HG03025 (cell line): ENCODE data around the gene IL31RA.
"Not testable (repeated sequence)": the region's sequence is repeated elsewhere in the genome, so short reads cannot be mapped to it uniquely, and the experiment has no call there.

Experiments used
- ATAC-seq: cut with Tn5 transposase; IDR thresholded peaks from one replicate; pipeline ENCODE4 v1.9.1; 2021; ENCODE audit warnings: mild to moderate bottlenecking, moderate library complexity; ENCODE audit not compliant: unreplicated experiment, low FRiP score

IL31RA gene

DNA sequence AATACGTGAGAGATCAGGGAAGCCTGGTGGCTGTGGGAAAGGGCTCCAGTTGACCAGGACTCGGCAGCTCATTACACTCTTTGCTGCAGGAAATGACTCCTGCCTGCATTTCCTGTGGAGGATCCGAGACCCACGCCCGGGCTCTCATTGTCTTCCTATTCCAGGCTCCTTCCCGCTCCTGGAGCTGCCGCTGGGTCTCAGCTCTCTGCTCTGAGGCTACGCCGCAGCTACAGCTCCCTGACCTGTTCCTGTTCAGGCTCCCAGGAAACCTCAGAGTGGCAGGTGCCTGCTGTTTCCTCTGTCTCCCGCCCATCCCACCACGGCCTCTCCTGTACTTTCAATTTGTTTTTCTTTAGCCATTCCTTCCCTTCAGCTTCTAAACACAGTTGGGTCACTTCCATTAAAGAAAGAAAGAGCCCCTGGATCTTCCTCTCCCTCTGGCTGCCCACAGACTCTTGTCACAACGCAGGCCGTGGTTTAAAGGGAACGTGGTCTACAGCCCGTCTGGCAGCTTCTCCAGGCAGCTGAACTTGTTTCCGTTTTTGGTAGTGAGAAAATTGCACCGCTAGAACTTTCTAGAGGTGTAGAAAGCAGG lies 72.1 kb downstream of the IL31RA start:
- ATAC-seq = no peak

DNA sequence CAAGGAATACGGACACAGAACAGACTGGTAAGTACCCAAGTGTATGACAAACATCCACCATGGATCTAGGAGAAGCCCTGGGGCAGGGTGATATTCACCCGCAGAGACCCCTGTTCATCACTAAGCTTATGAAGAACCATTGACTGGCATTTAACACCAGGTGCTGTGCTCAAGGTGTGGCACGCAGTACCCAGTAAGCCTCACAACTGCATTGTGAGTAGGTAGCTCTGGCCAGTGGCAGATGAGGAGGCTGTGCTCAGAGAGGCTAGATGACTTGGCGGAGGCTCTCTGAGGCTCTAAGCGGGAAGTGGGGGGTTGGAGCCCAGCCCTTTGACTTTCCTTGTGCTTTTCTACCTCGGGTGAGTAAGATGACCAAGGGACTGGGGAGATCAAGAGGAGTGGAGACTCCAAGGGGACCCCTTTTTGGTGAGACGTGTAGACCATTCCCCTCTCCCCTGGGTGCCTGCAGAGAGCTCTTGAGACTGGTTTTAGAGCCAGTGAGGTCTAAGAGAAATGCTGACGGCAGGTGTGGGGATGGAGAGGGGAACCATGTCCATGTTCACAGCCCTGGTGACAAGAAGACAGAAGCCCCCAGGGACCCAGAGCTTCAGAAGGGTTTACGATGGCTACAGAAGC lies 72.8 kb downstream of the IL31RA start:
- ATAC-seq = no peak

DNA sequence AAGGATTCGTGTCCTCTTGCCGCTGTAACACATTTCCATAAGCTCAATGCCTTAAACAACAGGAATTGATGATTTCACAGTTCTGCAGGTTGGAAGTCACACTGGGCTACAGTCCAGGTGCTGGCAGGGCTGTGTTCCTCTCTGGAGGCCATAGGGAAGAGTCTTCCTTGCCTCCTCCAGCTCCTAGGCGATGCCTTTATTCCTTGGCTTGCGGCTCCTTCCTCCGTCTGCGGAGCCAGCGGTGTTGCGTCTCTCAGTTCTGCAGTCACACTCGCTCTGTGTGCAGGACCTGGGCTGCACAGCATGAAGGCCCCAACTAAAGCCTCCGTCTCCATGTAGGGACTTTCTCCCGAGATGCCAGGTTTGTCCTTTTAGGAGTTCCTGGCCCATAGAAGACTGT lies 73.6 kb downstream of the IL31RA start:
- no peak for ATAC-seq

DNA sequence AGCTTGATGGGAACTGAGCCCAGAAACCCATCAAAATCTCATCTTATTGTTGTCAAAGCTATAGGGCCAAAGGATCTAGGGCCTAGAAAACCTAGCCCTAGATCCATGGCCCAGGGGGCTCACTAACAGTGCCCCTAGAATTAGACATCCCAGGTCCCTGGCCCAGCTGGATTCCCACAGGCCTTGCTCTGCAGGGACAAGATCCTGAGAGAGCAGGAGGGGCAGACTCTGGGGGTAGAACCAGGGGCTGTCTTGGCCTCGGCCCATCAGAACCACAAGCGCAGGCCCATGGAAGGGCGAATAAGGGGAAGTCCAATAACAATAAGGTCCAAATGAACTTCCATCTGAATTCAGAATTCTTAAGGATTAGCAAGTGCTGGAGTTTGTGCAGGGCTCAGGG lies 74.0 kb downstream of the IL31RA start:
- ATAC-seq = no peak

DNA sequence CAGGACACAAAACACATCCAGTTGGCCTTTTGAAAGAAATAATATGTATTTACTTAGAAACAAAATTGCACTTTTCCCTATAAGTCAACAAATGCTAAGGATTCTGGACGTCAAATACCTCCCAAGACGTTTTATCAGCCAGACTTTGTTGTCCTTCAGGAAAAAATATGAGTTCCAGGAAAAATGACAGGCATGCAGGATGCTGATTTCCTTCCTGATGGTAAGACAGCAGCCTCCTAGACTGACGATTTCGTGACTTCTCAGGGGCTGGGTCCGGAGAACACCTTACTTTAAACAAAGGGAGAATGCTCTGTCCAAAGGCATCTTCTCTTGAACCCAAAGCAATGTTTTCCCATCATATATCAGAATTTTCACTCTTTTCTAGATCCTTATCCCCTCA lies 74.6 kb downstream of the IL31RA start:
- no peak for ATAC-seq

DNA sequence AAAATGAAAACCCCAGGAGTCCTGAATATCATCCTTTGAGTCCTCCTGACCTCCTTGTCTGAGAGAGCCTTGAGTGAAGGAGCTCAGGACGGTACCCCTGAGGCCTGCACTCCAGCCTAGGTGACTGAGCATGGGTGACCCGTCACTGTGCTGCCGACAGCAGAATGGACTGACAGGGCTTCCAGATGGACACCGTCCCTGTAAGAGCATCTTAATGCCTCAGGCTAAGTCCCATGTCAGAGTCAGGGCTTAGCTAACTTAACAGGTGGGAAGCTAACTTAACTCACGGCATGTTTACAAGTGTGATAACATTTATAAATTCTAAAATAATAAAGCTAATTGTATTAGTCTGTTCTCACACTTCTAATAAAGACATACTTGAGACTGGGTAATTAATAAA lies 75.3 kb downstream of the IL31RA start:
- no peak for ATAC-seq

DNA sequence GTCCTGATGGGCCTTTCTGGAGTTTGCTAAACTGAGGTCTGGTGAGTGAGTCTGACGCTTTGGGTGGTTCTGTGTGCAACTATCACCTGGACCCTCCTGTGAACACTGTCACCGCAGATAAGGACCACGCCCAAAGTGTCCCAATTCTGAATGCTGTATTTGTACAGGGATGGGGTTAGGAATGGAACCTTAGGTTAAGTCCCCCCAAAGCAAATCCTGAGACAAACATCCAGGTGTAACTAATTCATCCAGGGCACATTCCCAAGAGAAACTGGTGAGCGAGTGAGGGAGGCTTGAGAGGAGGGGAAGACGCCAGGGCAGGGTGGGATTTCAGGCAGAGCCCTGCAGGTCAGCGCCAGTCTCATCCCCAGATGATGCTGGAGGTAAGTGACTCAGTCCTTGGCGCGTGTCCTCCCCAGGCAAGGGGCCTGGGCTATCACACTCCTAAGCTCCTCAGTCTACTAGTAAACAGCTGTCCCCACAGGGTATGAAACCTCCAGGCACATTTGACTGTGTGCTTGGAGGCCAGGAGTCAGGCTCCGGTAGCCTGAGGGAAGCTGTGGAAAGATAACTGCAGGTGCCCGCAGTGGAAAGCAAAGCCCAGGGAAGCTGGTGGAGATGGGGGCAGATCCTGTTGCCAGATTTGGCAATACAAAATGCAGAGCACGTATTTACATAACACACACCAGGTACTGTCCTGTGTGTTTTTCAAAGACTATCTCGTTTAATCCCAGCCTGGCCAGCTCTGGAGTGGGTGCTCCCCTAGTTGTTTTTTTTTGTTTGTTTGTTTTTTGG lies 76.9 kb downstream of the IL31RA start:
- no peak for ATAC-seq

DNA sequence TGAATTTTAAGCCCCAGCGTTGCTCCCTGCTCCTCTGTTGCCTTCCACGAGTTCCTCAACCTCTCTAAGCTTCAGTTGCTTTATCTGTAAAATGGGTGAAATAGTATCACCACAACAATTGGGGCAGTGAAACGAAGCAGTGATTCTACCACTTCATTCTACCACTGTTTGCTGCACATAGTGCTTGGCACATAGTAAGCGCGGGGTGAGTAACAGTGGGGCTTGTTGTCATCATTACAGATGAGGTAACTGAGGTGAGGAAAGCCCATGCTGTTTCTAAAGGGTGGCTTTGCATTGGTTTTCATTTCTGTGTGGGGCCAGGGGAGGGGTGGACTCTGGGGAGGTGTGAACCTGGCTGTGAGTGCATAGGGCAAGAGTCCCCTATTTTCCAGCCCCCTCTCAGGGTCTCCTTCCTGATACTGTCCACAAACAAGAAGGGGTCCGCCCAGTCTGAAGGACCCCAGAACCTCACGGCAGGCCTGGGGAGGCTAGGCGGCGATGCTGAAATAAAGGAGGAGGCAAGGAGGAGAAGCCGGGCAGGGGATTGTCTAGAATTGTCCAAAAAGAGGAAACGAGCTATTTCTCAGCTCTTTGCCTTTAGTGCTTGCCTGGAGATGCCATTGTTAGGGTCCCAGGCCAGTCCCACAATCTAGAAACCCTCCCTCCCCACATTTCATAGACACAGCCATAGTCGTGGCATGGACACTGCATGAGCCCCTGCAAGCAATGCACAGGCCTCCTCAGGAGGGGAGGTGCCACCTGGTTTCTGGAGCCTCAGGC lies 78.1 kb downstream of the IL31RA start:
- ATAC-seq = no peak

DNA sequence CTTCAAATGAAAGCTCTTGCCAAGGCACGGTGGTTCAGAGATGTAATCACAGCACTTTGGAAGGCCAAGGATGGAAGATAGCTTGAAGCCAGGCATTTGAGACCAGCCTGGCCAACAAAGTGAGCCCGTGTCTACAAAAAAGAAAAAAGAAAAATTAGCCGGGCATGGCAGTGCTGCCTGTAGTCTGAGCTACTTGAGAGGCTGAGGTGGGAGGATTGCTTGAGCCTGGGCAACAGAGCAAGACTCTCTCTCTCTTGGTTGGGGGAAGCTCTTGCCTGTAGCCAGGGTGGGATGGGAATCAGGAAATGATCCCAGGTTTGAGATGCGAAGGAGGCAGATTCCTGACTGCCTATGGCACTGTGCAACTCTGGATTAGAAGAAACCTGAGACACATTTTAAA lies 81.5 kb downstream of the IL31RA start:
- no peak for ATAC-seq

DNA sequence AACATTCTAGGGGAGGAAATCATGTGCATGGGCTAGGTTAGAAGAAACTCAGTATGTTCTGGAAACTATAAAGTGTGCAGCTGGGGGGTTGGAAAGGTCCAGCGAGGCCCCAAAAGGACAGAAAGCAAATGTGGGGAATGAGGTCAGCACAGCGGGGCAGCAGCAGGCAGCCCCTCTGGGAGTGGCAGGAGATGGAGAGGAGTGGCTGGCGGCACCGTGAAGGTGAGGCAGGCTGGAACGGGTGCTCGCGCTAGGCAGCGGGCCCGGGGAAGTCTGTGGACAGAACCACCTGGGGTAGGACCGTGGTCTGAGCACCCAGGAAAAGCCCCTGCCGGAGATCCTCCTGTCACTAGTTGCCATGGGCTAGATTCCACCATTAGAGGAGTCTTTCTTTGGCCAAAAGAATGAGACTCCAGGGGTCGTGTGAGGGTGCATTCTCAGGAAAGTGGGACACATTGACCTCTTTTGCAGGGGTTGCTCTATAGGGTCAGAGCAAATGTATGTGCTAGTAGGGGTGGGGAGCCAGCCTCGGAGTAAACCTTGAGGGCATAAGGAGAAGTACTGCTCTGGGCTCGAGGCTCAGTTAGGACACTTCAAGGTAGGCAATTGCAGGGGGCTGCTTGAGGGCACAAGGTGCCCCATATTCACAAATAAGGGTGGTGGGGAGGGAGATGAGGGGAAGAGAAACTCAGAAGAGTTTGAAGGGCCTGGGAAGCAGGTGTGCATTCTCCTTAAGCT lies 82.4 kb downstream of the IL31RA start:
- no peak for ATAC-seq

DNA sequence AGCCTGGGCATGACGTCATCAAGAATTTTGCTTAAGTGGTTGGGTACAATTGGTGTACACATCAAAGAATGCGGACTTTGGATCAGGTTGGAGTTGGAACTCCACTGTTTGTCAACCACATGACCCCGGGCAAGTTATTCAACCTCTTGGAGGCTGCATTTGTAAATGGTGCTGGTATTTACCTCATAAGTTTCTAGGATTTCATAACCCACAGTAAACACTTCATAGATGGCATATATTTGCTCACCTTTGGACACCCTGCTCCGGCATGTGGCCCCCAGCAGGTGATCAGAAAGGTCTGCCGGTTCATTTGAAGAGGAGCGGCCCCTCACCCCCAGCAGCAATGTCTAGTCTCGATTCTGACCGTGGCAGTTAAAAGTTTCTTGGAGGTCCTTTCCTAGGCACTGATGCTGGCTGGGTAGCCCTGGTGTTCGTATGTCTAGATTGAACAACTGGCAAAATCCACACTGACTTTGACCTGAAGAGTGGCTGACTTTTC lies 83.0 kb downstream of the IL31RA start:
- ATAC-seq = no peak

DNA sequence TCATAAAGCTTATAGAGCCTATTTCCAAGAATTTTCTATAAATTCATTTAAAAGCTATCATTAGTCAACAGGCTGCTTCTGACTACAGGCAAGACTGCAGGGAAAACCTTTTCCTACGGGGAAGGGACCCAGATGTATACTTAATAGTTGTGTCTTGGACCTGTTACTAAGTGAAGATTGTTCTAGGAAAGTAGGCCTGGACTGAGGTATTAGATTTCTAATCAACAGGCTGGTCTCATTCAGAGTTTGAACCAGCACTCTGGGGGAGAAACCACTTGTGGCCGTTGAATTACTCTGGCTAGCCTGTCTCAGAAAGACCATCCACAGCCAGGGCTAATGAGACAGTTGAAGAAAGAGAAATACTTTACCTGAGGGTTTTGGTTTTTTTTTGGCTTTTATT lies 83.6 kb downstream of the IL31RA start:
- no peak for ATAC-seq

DNA sequence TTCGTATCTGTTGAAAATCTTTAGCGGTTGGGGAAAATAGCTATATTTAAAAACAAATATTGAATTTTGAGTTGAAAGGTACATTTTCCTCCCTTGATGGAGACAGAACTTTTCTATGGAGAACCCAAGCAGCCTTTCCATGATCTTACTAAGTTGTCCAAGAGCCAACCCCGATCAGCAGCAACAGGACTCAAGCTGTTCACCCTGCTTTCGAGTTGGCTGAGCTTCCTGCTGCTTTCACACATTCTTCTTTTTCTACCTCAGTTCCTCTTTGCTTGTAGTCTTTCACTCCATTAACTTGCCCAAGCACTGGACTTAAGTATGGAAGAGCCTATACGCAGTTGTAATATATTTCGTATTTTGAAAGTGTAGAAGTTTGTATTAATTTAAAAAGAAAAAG lies 84.2 kb downstream of the IL31RA start:
- no peak for ATAC-seq

DNA sequence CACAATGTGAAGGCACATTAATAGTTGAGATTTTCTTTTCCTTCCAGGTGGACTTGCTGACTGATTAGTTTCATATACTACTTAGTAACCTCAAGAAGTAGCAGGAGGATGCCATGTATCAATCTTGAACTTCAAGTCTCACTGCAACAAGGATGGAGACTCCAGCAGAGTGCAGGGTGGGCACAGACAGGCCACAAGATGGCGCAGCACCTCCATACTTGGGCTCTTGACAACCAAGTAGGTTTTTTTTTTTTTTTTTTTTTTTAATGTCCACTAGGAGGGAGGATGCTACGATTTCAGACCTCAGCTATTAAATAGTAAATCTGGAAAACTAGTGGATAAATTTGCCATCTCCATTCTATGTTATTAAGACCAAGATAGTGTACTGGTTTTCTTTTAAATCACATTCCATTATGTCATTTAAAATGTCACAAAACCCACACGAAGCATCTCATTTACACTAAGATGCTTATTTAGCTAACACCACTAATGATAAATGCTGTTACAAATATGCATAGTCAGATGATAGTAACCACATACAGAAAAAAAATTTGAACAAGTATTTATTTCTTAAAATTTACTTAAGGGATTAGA lies 85.0 kb downstream of the IL31RA start:
- ATAC-seq = no peak

DNA sequence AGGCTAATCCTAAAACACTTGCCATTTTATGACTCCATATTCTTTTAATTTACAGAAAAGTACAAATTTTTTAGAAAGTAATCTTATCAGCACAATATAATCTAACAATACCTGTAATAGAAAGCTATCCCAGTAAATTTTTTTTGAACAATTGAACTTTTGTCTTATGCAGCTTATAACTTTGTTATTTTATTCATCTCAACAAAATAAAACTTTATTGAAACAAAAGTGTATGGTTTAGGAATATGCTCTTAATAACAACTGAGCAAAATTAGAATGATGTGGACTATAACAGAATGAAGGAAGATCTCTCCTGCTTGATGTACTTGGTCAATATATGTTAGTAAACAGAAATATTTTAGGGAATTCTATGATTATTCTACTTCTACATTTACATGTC lies 86.4 kb downstream of the IL31RA start:
- not testable (repeated sequence) for ATAC-seq

DNA sequence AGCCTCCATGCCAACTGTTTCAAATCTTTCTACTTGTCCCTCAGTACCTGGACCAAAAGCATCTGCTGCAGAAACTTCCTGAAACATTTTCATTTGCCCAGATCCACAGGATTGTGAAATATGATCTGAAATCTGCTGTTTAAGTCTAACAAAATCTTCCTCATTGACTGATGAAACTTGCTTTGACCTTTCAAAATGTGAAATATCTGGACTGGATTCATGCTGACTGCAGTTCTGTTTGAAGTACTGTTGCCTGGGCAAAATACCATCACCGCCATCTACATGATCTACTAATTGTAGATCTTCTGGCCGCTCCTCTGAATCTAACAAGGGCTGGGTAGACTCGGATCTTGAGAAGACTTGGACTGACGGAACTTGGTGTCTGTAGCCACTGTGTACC lies 90.0 kb downstream of the IL31RA start:
- not testable (repeated sequence) for ATAC-seq

DNA sequence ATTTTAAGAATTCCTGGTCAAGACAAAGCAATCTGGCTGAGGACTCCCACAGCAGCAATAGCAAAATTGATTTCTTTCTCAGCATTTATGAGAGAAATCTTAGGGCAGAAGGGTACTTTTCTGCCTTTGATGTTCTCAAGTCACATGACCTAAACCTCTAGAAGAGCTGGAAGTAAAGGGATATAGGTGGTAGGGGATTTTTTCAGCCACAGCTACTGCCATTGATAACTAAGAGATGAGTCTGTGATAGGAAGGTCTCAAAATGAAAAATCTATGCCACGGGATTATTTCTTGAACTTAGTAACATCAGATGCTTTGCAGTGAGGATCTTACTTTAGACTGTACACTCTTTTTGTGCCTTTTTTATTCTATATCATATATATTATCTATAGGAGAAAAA lies 108.1 kb downstream of the IL31RA start:
- ATAC-seq = no peak

DNA sequence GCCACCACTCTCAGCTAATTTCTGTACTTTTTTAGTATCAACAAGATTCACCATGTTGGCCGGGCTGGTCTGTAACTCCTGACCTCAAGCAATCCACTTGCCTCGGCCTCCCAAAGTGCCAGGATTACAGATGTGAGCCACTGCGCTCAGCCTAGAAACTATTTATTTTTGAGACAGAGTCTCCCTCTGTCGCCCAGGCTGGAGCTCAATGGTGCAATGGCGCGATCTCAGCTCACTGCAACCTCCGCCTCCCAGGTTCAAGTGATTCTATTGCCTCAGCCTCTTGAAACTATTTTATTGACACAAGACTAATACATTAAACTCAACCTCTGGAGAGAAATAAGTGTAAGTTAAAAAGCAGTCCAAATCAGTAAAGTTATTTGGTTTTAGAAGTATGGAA lies 109.6 kb downstream of the IL31RA start:
- no peak for ATAC-seq

DNA sequence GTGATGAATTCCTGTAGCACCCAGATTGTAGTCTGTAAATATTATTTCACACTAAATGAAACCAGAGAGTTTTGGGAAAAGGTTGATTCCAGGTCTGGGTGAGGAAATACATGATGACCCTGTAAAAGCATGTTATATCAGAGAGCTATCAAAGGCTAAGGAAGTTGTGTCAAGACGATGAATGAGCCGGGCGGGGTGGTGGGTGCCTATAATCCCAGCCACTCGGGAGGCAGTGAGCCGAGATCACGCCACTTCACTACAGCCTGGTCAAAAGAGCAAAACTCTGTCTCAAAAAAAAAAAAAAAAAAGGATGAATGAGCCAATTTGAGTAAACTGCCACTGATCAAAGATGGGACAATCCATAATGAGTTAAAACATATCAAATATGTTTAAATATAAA lies 114.4 kb downstream of the IL31RA start:
- ATAC-seq = no peak

DNA sequence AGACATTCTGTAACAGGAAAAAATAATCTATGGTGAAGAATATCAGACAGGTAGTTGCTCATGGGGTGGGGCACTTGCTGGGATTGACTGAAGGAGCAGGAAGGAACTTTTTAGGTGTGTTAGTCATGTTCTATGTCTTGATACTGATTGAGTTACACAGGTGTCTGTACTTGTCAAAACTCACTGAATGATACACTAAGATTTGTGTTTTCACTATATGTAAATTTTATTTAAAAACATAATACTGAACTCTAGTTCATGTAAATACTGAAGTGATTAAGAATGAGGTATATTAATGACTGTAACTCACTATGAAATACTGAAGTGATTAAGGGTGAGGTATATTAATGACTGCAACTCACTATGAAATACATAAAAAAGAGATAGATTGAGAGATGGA lies 115.1 kb downstream of the IL31RA start:
- no peak for ATAC-seq
